Vagina (tissue), 2 donors: Measurements from ENCODE around the gene CDH6.

Experiments
- POLR2A ChIP-seq, 2 donors: fragments of 450-650 bp; IDR thresholded peaks; one replicate each; pipeline ENCODE4 v1.6.1; 2017; ENCODE audit warnings: antibody characterized with exemption in 2 of 2, mild to moderate bottlenecking in 2 of 2, moderate library complexity in 2 of 2
- POLR2AphosphoS5 ChIP-seq, 2 donors: sonication (generic); formaldehyde crosslinking; IDR thresholded peaks; one replicate each; pipeline ENCODE4 v1.9.0; 2017; ENCODE audit warnings: antibody characterized with exemption in 2 of 2, mild to moderate bottlenecking in 2 of 2, low read depth in 1 of 2; ENCODE audit not compliant: insufficient read depth in 1 of 2
- TF ChIP-seq, protein P1 (sequence below), 3 experiments: fragments of 450-650 bp in 2 of 3; fragments of 200-600 bp in 1 of 3; sonication (generic) in 1 of 3; IDR thresholded peaks; one replicate each; pipeline ENCODE4 v1.5.1; 2017 to 2019; ENCODE audit warnings: antibody characterized with exemption in 3 of 3, mild to moderate bottlenecking in 2 of 3, moderate library complexity in 2 of 3

DNA sequence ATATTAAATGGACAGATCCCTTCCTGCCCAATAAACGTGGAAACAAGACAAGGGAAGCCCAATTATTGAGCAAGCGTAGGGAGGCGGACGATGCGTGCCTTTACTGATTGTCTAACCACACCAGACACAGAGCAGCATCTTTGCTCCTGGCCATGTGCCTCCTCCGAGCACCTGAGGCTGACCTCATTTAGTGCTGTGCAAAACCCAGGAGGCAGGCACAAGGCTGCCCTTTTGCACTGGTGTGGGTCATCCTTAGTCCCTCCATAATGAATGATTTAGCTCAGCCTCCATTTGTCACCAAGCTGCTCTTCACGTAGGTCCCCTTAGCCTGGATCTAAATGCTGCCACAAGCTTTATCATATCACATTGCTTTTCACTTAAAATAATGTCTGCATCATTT lies 24.1 kb upstream of the CDH6 start:
- TF ChIP-seq, protein P1, sequence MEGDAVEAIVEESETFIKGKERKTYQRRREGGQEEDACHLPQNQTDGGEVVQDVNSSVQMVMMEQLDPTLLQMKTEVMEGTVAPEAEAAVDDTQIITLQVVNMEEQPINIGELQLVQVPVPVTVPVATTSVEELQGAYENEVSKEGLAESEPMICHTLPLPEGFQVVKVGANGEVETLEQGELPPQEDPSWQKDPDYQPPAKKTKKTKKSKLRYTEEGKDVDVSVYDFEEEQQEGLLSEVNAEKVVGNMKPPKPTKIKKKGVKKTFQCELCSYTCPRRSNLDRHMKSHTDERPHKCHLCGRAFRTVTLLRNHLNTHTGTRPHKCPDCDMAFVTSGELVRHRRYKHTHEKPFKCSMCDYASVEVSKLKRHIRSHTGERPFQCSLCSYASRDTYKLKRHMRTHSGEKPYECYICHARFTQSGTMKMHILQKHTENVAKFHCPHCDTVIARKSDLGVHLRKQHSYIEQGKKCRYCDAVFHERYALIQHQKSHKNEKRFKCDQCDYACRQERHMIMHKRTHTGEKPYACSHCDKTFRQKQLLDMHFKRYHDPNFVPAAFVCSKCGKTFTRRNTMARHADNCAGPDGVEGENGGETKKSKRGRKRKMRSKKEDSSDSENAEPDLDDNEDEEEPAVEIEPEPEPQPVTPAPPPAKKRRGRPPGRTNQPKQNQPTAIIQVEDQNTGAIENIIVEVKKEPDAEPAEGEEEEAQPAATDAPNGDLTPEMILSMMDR (IDR thresholded peaks at IDR 0.05), result no peak
- no peak for TF ChIP-seq POLR2A (IDR thresholded peaks at IDR 0.05)
- no peak for TF ChIP-seq POLR2AphosphoS5 (IDR thresholded peaks at IDR 0.05; ENCODE audit: insufficient read depth in 1 of 2, low read depth in 1 of 2)
